Measurements from ENCODE around the gene ANKRD34B.

ANKRD34B gene

DNA sequence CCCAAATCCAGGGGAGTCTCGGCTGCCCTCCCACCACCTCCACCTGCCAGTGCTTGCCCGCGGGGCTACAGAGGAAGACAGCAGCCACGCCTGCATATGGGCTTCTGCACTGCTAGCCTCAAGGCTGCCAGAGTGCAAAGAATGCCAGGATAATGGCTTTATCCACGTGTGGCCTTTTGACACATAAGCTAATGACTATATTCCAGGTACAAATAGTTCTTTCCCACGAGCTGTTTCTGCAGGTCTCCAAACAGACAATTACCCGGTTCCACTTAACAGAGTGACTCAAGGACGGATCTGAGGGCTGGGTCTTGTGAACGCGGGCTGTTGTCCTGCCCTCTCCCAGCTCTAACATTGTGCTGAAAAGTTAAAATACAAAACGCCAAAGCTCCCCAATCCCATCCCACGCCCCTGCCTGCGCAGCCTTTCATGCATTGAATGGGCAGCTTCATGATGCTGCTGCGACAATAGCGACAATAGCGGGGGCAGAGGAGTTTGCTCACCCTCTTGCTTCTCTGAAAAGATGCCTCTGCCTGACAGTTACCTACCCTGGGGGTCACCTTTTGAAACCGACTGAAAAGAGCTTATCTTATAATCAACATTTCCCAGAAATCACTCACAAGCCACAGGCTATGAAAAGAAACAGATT lies 45.3 kb upstream of the ANKRD34B start:
- Histone ChIP-seq H2AFZ (ENCODE audit: low read depth, low read length, severe bottlenecking) (no peak overlapping the region), H3K79me2 (ENCODE audit: insufficient read depth, low read length) (no peaks in the 10 kb centered on the region), H3K36me3 (ENCODE audit: low read length) (no peaks in the 10 kb centered on the region), H3K9me2 (replicated peaks; ENCODE audit: insufficient read depth, low read length) (no peaks in the 10 kb centered on the region), H3K9me3 (ENCODE audit: insufficient read depth, low read length) (no peaks in the 10 kb centered on the region), H3F3A (ENCODE audit: insufficient read depth) (no peaks in the 10 kb centered on the region), H3K4me2 (ENCODE audit: low read depth, low read length, poor library complexity, severe bottlenecking) (no peak overlapping the region), H4K20me1 (ENCODE audit: low read depth, low read length) (no peaks in the 10 kb centered on the region), H3K27me3 (ENCODE audit: low read length) (no peaks in the 10 kb centered on the region), H3K27ac (ENCODE audit: low read depth, low read length) (no peak overlapping the region), H3K4me3 (ENCODE audit: insufficient read depth, low read length, poor library complexity, severe bottlenecking) (no peak overlapping the region), H3K9ac (ENCODE audit: low read length) (no peak overlapping the region)
- TF ChIP-seq, protein P1, sequence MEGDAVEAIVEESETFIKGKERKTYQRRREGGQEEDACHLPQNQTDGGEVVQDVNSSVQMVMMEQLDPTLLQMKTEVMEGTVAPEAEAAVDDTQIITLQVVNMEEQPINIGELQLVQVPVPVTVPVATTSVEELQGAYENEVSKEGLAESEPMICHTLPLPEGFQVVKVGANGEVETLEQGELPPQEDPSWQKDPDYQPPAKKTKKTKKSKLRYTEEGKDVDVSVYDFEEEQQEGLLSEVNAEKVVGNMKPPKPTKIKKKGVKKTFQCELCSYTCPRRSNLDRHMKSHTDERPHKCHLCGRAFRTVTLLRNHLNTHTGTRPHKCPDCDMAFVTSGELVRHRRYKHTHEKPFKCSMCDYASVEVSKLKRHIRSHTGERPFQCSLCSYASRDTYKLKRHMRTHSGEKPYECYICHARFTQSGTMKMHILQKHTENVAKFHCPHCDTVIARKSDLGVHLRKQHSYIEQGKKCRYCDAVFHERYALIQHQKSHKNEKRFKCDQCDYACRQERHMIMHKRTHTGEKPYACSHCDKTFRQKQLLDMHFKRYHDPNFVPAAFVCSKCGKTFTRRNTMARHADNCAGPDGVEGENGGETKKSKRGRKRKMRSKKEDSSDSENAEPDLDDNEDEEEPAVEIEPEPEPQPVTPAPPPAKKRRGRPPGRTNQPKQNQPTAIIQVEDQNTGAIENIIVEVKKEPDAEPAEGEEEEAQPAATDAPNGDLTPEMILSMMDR (IDR thresholded peaks at IDR 0.05; ENCODE audit: insufficient read depth, low read length, poor library complexity, severe bottlenecking), result no peak
- TF ChIP-seq EZH2phosphoT487 (conservative IDR thresholded peaks at IDR 0.05; ENCODE audit: low read length), result no peak

DNA sequence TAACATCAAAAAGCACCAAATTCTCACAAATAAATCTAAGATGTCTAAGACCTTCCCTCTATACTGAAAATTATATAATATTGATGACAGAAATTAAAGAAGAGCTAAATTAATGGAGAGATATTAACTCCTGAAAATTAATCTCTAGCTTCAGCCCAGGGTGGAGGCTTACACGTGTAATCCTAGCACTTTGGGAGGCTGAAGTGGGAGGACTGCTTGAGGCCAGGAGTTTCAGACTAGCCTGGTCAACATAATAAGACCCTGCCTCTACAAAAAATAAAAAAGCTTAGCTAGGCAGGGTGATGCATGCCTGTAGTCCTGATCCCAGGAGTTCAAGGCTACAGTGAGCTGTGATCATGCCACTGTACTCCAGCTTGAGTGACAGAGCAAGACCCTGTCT lies 39.6 kb upstream of the ANKRD34B start:
- H3K9ac ChIP-seq (ENCODE audit: low read length), result no peak overlapping the region
- H4K20me1 ChIP-seq (ENCODE audit: low read depth, low read length), result no peaks in the 10 kb centered on the region
- H3K79me2 ChIP-seq (ENCODE audit: insufficient read depth, low read length), result no peaks in the 10 kb centered on the region
- 0 out of 2 replicates have a peak, but pooled peaks cover 4% of the 10 kb centered on the region for H3K36me3 ChIP-seq (ENCODE audit: low read length)
- H3K27me3 ChIP-seq (ENCODE audit: low read length), result no peaks in the 10 kb centered on the region
- TF ChIP-seq, protein P1 (IDR thresholded peaks at IDR 0.05; ENCODE audit: insufficient read depth, low read length, poor library complexity, severe bottlenecking), result no peak
- no peak for TF ChIP-seq EZH2phosphoT487 (conservative IDR thresholded peaks at IDR 0.05; ENCODE audit: low read length)
- no peaks in the 10 kb centered on the region for H3F3A ChIP-seq (ENCODE audit: insufficient read depth)
- no peaks in the 10 kb centered on the region for H3K9me2 ChIP-seq (replicated peaks; ENCODE audit: insufficient read depth, low read length)
- no peaks in the 10 kb centered on the region for H3K9me3 ChIP-seq (ENCODE audit: insufficient read depth, low read length)
- H3K4me3 ChIP-seq (ENCODE audit: insufficient read depth, low read length, poor library complexity, severe bottlenecking), result no peak overlapping the region
- H3K4me2 ChIP-seq (ENCODE audit: low read depth, low read length, poor library complexity, severe bottlenecking), result no peak overlapping the region
- H3K27ac ChIP-seq (ENCODE audit: low read depth, low read length), result no peak overlapping the region
- H2AFZ ChIP-seq (ENCODE audit: low read depth, low read length, severe bottlenecking), result no peak overlapping the region

DNA sequence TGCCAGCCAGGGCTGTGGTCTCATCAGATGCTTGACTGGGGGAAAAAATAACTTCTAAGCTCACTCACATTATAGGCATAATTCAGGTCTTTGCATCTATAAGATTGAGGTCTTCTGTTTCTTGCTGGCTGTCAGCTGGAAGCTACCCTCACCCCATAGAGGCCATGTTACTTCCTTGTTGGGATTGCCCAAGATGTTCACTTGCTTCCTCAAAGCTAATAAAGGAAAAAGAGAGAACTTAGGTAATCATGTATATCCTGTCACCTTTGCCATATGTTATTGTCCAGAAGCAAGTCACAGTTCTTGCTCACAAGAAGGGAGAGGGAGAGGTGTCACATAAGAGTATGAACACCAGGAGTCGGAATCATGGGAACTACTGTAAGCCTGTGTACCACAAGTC lies 38.7 kb upstream of the ANKRD34B start:
- Histone ChIP-seq H3F3A (ENCODE audit: insufficient read depth) (no peaks in the 10 kb centered on the region), H3K4me3 (ENCODE audit: insufficient read depth, low read length, poor library complexity, severe bottlenecking) (no peak overlapping the region), H3K9ac (ENCODE audit: low read length) (no peak overlapping the region), H3K79me2 (ENCODE audit: insufficient read depth, low read length) (no peaks in the 10 kb centered on the region), H3K4me2 (ENCODE audit: low read depth, low read length, poor library complexity, severe bottlenecking) (no peak overlapping the region), H3K9me2 (replicated peaks; ENCODE audit: insufficient read depth, low read length) (no peaks in the 10 kb centered on the region), H3K27ac (ENCODE audit: low read depth, low read length) (no peak overlapping the region), H3K36me3 (ENCODE audit: low read length) (0 out of 2 replicates have a peak, but pooled peaks cover 4% of the 10 kb centered on the region), H3K27me3 (ENCODE audit: low read length) (no peaks in the 10 kb centered on the region), H4K20me1 (ENCODE audit: low read depth, low read length) (no peaks in the 10 kb centered on the region), H3K9me3 (ENCODE audit: insufficient read depth, low read length) (no peaks in the 10 kb centered on the region), H2AFZ (ENCODE audit: low read depth, low read length, severe bottlenecking) (no peak overlapping the region)
- TF ChIP-seq, protein P1 (IDR thresholded peaks at IDR 0.05; ENCODE audit: insufficient read depth, low read length, poor library complexity, severe bottlenecking), result no peak
- no peak for TF ChIP-seq EZH2phosphoT487 (conservative IDR thresholded peaks at IDR 0.05; ENCODE audit: low read length)
